Progenitor cell of endocrine pancreas (in vitro differentiated cells): ENCODE measurements around the gene EFCAB5. TPM values are rescaled to one million over a fixed set of nuclear protein-coding genes. Genes with fewer than 3 reads are reported as not detected.

ENCODE experiments used
- DNase-seq: peaks from one replicate; pipeline ENCODE4 v3.0.0; 2021; ENCODE audit warnings: low spot score; ENCODE audit not compliant: unreplicated experiment
- H3K27ac Mint-ChIP-seq: 2 replicates; pipeline ENCODE4 v1.8.0; 2021; ENCODE audit warnings: mild to moderate bottlenecking, moderate library complexity, mixed read lengths
- H3K27me3 Mint-ChIP-seq: 2 replicates; pipeline ENCODE4 v1.8.0; 2021; ENCODE audit warnings: mixed read lengths
- H3K36me3 Mint-ChIP-seq: 2 replicates; pipeline ENCODE4 v1.8.0; 2022; ENCODE audit warnings: mixed read lengths; ENCODE audit not compliant: insufficient read depth
- H3K4me1 Mint-ChIP-seq: 2 replicates; pipeline ENCODE4 v1.8.0; 2021; ENCODE audit warnings: low read depth, mixed read lengths
- H3K4me3 Mint-ChIP-seq: 2 replicates; pipeline ENCODE4 v1.8.0; 2021; ENCODE audit warnings: low read depth, mild to moderate bottlenecking, moderate library complexity, mixed read lengths
- H3K9me3 Mint-ChIP-seq: 2 replicates; pipeline ENCODE4 v1.8.0; 2021; ENCODE audit warnings: low read depth, mixed read lengths
- CTCF ChIP-seq: fragments of 200-600 bp; sonication (generic); IDR thresholded peaks from one replicate; pipeline ENCODE4 v1.5.0; 2021; ENCODE audit warnings: antibody characterized with exemption, mild to moderate bottlenecking; ENCODE audit not compliant: unreplicated experiment
- total RNA-seq: library from RNA; stranded (reverse); gene quantifications from 2 replicates; pipeline ENCODE4 v1.2.1, GENCODE V29; 2021

Gene EFCAB5
- total RNA-seq, 1 donor from 2014 or later: not detected

- no peaks in the 10 kb centered on the region for H3K4me1 Mint-ChIP-seq
- H3K36me3 Mint-ChIP-seq: no peaks in the 10 kb centered on the region
- H3K27ac Mint-ChIP-seq: no peak overlapping the region
- DNase-seq: no peak
- peaks cover 3% of the 10 kb centered on the region for H3K9me3 Mint-ChIP-seq
- H3K27me3 Mint-ChIP-seq: no peaks in the 10 kb centered on the region
- no peak overlapping the region for H3K4me3 Mint-ChIP-seq
- no peak for TF ChIP-seq CTCF
These were observed 31.6 kb downstream of the EFCAB5 start for GRCh38 chr17:29973005-29973404.

- no peak for DNase-seq
- Mint-ChIP-seq H3K9me3 (no peaks in the 10 kb centered on the region), H3K4me1 (no peaks in the 10 kb centered on the region), H3K36me3 (no peaks in the 10 kb centered on the region), H3K27ac (no peak overlapping the region), H3K27me3 (no peaks in the 10 kb centered on the region), H3K4me3 (no peak overlapping the region)
- TF ChIP-seq CTCF: no peak
These were observed 36.4 kb downstream of the EFCAB5 start for GRCh38 chr17:29977836-29978235.

GRCh38 chr17:29980261-29980660, 38.8 kb downstream of the EFCAB5 start:
- H3K27ac Mint-ChIP-seq: no peak overlapping the region
- H3K36me3 Mint-ChIP-seq: no peaks in the 10 kb centered on the region
- DNase-seq: no peak
- H3K9me3 Mint-ChIP-seq: peaks cover 2% of the 10 kb centered on the region
- H3K27me3 Mint-ChIP-seq: no peaks in the 10 kb centered on the region
- TF ChIP-seq CTCF: no peak
- H3K4me1 Mint-ChIP-seq: no peaks in the 10 kb centered on the region
- no peak overlapping the region for H3K4me3 Mint-ChIP-seq

- no peaks in the 10 kb centered on the region for H3K4me1 Mint-ChIP-seq
- TF ChIP-seq CTCF: no peak
- DNase-seq: no peak
- peaks cover 2% of the 10 kb centered on the region for H3K9me3 Mint-ChIP-seq
- H3K27me3 Mint-ChIP-seq: no peaks in the 10 kb centered on the region
- H3K27ac Mint-ChIP-seq: no peak overlapping the region
- H3K4me3 Mint-ChIP-seq: no peak overlapping the region
- no peaks in the 10 kb centered on the region for H3K36me3 Mint-ChIP-seq
These were observed 41.7 kb downstream of the EFCAB5 start for GRCh38 chr17:29982991-29983653.

- Mint-ChIP-seq H3K9me3 (peaks cover 9% of the 10 kb centered on the region), H3K4me1 (peaks cover 5% of the 10 kb centered on the region), H3K27ac (no peak overlapping the region), H3K27me3 (no peaks in the 10 kb centered on the region), H3K36me3 (no peaks in the 10 kb centered on the region), H3K4me3 (no peak overlapping the region)
- DNase-seq: no peak
- TF ChIP-seq CTCF: no peak
These were observed 55.0 kb downstream of the EFCAB5 start for GRCh38 chr17:29996458-29996857.
